Prostate gland (tissue), 2 donors: ENCODE data around the gene MAN2B2. TPM values are rescaled to one million over a fixed set of nuclear protein-coding genes. Genes with fewer than 3 reads are reported as not detected.

ENCODE experiments used
- DNase-seq: peaks from one replicate; pipeline ENCODE4 v3.0.0-alpha.2; 2019; ENCODE audit warnings: low spot score
- H3K27ac ChIP-seq, 2 donors: fragments of 200-600 bp; sonication (generic); 2 replicates each; pipeline ENCODE4 v1.5.1; 2017 to 2019
- H3K27me3 ChIP-seq: fragments of 200-600 bp; sonication (generic); replicated peaks from 2 replicates; pipeline ENCODE4 v1.5.1; 2019; ENCODE audit not compliant: insufficient read depth
- H3K36me3 ChIP-seq, 2 donors: fragments of 200-600 bp; sonication (generic); 1 replicate in 1 of 2; 2 replicates in 1 of 2; pipeline versions ENCODE4 v1.5.1 to v1.8.1; 2017 to 2019
- H3K4me1 ChIP-seq: fragments of 200-600 bp; sonication (generic); replicated peaks from 2 replicates; pipeline ENCODE4 v1.5.1; 2019
- H3K4me3 ChIP-seq, 2 donors: fragments of 200-600 bp; sonication (generic); 2 replicates each; pipeline ENCODE4 v1.5.1; 2017 to 2019
- H3K9me3 ChIP-seq: fragments of 200-600 bp; sonication (generic); 2 replicates; pipeline ENCODE4 v1.5.1; 2017
- POLR2A ChIP-seq: fragments of 450-650 bp; IDR thresholded peaks from one replicate; pipeline ENCODE4 v1.6.1; 2016; ENCODE audit warnings: antibody characterized with exemption, mild to moderate bottlenecking
- POLR2AphosphoS5 ChIP-seq: sonication (generic); formaldehyde crosslinking; IDR thresholded peaks from one replicate; pipeline ENCODE4 v1.6.1; 2017; ENCODE audit warnings: antibody characterized with exemption
- WGBS: methylation state at CpG from one replicate; pipeline ENCODE4 v1.1.5; 2018; 5-methylcytosine and 5-hydroxymethylcytosine counted together
- intact Hi-C: fragments of 100-400 bp; cut with DNase I; formaldehyde crosslinking; loops from one replicate; pipeline ENCODE4 v1.14.2; 2022
- total RNA-seq, 2 donors: library from RNA; depleted of rRNA; stranded (reverse); fragments of >200 nt; gene quantifications; one replicate each; pipeline ENCODE4 v1.1.0, GENCODE V29; 2016
- TF ChIP-seq, protein P1 (sequence below), 4 experiments: fragments of 200-600 bp in 2 of 4; fragments of 450-650 bp in 2 of 4; sonication (generic) in 2 of 4; IDR thresholded peaks; 1 replicate in 3 of 4; 2 replicates in 1 of 4; pipeline ENCODE4 v1.5.1; 2016 to 2019; ENCODE audit warnings: antibody characterized with exemption in 4 of 4, mild to moderate bottlenecking in 2 of 4, moderate library complexity in 2 of 4

MAN2B2 gene
- total RNA-seq, 2 donors from 2014 or later, result 52.7 to 69.5 TPM

DNA sequence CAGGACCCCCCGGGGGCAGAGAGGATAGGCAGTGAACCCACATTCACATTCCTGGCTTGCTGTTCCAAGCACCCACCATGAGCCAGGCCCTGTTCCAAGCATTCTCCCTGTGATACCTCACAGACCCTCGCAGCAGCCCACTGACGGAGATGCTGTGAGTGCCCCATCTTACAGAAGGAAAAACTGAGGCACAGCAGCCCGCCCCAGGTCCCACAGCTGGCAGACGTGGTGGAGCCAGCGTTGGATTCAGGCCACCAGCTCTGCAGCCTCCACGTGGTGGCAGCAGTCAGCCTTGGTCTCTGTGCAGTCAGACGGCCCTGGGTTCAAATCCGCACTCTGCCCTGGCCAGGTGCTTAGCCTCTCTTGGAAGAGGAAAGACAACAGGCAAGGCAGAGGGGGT, 16.8 kb downstream of the MAN2B2 start:
- H3K9me3 ChIP-seq, result no peaks in the 10 kb centered on the region
- no peaks in the 10 kb centered on the region for H3K4me1 ChIP-seq
- peaks cover 0 to 4% of the 10 kb centered on the region in 2 donors for H3K36me3 ChIP-seq
- no peak overlapping the region for H3K27ac ChIP-seq
- no peak overlapping the region for H3K4me3 ChIP-seq
- no peaks in the 10 kb centered on the region for H3K27me3 ChIP-seq
- DNase-seq, result no peak
- TF ChIP-seq, protein P1, sequence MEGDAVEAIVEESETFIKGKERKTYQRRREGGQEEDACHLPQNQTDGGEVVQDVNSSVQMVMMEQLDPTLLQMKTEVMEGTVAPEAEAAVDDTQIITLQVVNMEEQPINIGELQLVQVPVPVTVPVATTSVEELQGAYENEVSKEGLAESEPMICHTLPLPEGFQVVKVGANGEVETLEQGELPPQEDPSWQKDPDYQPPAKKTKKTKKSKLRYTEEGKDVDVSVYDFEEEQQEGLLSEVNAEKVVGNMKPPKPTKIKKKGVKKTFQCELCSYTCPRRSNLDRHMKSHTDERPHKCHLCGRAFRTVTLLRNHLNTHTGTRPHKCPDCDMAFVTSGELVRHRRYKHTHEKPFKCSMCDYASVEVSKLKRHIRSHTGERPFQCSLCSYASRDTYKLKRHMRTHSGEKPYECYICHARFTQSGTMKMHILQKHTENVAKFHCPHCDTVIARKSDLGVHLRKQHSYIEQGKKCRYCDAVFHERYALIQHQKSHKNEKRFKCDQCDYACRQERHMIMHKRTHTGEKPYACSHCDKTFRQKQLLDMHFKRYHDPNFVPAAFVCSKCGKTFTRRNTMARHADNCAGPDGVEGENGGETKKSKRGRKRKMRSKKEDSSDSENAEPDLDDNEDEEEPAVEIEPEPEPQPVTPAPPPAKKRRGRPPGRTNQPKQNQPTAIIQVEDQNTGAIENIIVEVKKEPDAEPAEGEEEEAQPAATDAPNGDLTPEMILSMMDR (IDR thresholded peaks at IDR 0.05), result no peak
- TF ChIP-seq POLR2A, result no peak
- TF ChIP-seq POLR2AphosphoS5, result no peak
- intact Hi-C loops, result no loop called here
- WGBS, result 78% methylated on average over 8 of the region's 9 CpGs

DNA sequence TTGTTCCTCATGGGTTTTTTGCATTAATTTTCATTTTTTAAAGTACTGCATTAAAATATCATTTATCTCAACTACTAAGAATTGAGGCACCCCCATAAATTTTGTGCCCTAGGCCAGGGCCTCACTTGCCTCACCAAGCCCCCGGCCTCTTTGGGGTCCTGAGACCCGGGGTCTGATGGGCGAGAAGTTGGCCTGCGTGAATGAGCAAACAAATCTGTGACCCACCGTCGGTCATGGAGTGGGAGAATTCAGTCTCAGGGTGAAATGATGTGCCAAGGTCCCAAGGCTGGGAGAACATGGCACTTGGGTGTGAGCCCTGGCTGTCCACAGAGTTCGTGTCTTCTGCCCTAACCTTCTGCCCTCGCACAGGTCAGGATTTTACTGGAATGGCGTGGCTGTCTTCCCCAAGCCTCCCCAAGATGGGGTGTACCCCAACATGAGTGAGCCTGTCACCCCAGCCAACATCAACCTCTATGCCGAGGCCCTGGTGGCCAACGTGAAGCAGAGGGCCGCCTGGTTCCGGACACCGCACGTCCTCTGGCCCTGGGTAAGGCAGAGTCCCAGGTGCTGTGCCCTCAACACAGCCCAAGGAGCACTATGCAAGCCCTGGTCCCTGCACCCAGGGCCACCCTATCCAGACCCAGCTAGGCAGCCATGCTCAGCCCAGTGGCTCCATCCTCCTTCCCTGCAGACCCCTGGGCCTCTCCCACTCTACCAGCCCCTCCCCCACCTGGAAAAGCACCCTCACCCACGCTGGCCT, 18.0 kb downstream of the MAN2B2 start:
- Histone ChIP-seq H3K36me3 (peaks cover 0 to 4% of the 10 kb centered on the region in 2 donors), H3K4me1 (no peaks in the 10 kb centered on the region), H3K9me3 (no peaks in the 10 kb centered on the region), H3K27me3 (no peaks in the 10 kb centered on the region), H3K27ac (no peak overlapping the region), H3K4me3 (no peak overlapping the region)
- TF ChIP-seq, protein P1 (IDR thresholded peaks at IDR 0.05), result no peak
- TF ChIP-seq POLR2A (no peak), POLR2AphosphoS5 (no peak)
- intact Hi-C loops, result no loop called here
- DNase-seq, result no peak
- 89% methylated on average over 16 of the region's 16 CpGs for WGBS

DNA sequence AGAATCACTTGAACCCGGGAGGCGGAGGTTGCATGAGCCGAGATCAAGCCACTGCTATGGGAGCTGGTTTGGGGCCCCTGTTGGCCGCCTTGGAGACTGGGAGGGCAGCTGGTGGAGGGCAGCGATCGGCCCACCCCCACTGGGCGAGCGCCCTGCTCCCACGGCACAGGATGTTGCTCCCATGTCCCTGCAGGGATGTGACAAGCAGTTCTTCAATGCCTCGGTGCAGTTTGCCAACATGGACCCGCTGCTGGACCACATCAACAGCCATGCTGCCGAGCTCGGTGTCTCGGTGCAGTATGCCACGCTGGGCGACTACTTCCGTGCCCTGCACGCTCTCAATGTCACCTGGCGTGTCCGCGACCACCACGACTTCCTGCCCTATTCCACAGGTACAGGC, 19.4 kb downstream of the MAN2B2 start:
- intact Hi-C loops, result no loop called here
- no peak overlapping the region for H3K27ac ChIP-seq
- TF ChIP-seq POLR2A (no peak), POLR2AphosphoS5 (no peak)
- TF ChIP-seq, protein P1 (IDR thresholded peaks at IDR 0.05), result no peak
- peaks cover 0 to 4% of the 10 kb centered on the region in 2 donors for H3K36me3 ChIP-seq
- H3K9me3 ChIP-seq, result no peaks in the 10 kb centered on the region
- no peak for DNase-seq
- 97% methylated on average over 22 of the region's 22 CpGs for WGBS
- H3K4me1 ChIP-seq, result no peaks in the 10 kb centered on the region
- no peaks in the 10 kb centered on the region for H3K27me3 ChIP-seq
- no peak overlapping the region for H3K4me3 ChIP-seq

DNA sequence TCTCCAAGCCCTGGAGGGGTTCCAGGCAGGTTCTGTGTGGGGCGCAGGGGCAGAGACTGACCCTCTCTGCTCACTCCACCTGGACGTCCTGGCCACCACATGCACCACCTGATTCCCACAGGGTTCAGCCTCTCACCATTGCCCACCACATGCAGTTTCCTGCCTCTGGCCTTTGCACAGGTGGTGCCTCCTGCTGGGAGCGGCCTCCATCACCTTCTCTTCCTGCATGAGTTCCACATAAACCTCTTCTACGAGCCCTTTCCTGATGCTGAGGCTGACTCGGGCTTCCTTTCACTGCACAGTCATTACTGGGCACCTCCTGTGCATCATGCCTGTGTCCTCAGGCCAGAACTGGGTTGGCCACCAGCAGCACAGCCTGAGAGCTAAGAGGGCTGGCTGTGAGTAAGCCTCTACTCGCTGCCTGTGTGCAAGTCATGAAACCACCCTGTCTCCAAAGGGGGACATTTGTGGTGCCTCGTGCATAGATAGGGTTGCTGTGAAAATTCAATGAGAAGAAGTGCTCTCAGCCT, 19.9 kb downstream of the MAN2B2 start:
- no peak overlapping the region for H3K4me3 ChIP-seq
- H3K9me3 ChIP-seq, result no peaks in the 10 kb centered on the region
- no peak overlapping the region for H3K27ac ChIP-seq
- 91% methylated on average over 7 of the region's 7 CpGs for WGBS
- H3K4me1 ChIP-seq, result no peaks in the 10 kb centered on the region
- no peaks in the 10 kb centered on the region for H3K27me3 ChIP-seq
- DNase-seq, result no peak
- intact Hi-C loops, result no loop called here
- peaks cover 0 to 4% of the 10 kb centered on the region in 2 donors for H3K36me3 ChIP-seq
- TF ChIP-seq POLR2A (no peak), POLR2AphosphoS5 (no peak)
- TF ChIP-seq, protein P1 (IDR thresholded peaks at IDR 0.05), result no peak
